Smooth muscle cell (in vitro differentiated cells): ENCODE data around the gene MED12L. TPM values are rescaled to one million over a fixed set of nuclear protein-coding genes. Genes with fewer than 3 reads are reported as not detected.
A peak's percentile ranks its signal among the peaks of the same experiment; 100 is the strongest.

Source experiments
- DNase-seq: peaks from one replicate; lab custom pipeline; 2025; ENCODE audit not compliant: unreplicated experiment; lab: John Stamatoyannopoulos, UW
- H2AFZ ChIP-seq: fragments of 200-600 bp; sonication (generic); 2 replicates; pipeline ENCODE4 v1.6.0; 2016; ENCODE audit warnings: antibody characterized with exemption, low read depth, mild to moderate bottlenecking
- H3F3A ChIP-seq: fragments of 200-600 bp; sonication (generic); 2 replicates; pipeline ENCODE4 v1.6.0; 2017; ENCODE audit warnings: antibody characterized with exemption, low read depth
- H3K27ac ChIP-seq: fragments of 200-600 bp; sonication (generic); 2 replicates; pipeline ENCODE4 v1.5.1; 2016; ENCODE audit warnings: low read depth, mild to moderate bottlenecking
- H3K27me3 ChIP-seq: fragments of 200-600 bp; sonication (generic); 2 replicates; pipeline ENCODE4 v1.6.1; 2016; ENCODE audit warnings: low read depth, mild to moderate bottlenecking
- H3K36me3 ChIP-seq: fragments of 200-600 bp; sonication (generic); 2 replicates; pipeline ENCODE4 v1.5.1; 2016; ENCODE audit warnings: low read depth
- H3K4me1 ChIP-seq: fragments of 200-600 bp; sonication (generic); 2 replicates; pipeline ENCODE4 v1.5.1; 2016; ENCODE audit warnings: low read depth
- H3K4me2 ChIP-seq: fragments of 200-600 bp; sonication (generic); 2 replicates; pipeline ENCODE4 v1.6.0; 2016; ENCODE audit warnings: mild to moderate bottlenecking
- H3K4me3 ChIP-seq: fragments of 200-600 bp; sonication (generic); 2 replicates; pipeline ENCODE4 v1.5.1; 2016; ENCODE audit warnings: mild to moderate bottlenecking
- H3K79me2 ChIP-seq: fragments of 200-600 bp; sonication (generic); 2 replicates; pipeline ENCODE4 v1.6.0; 2016; ENCODE audit warnings: low read depth, mild to moderate bottlenecking
- H3K9ac ChIP-seq: fragments of 200-600 bp; sonication (generic); 2 replicates; pipeline ENCODE4 v1.6.0; 2016; ENCODE audit warnings: low read depth
- H3K9me3 ChIP-seq: fragments of 200-600 bp; sonication (generic); replicated peaks from 2 replicates; pipeline ENCODE4 v1.5.1; 2016; ENCODE audit warnings: low read depth
- H4K20me1 ChIP-seq: fragments of 200-600 bp; sonication (generic); 2 replicates; pipeline ENCODE4 v1.6.0; 2016; ENCODE audit warnings: low read depth
- CTCF ChIP-seq: fragments of 200-600 bp; sonication (generic); IDR thresholded peaks from 2 replicates; pipeline ENCODE4 v1.5.1; 2017; ENCODE audit warnings: borderline replicate concordance, mild to moderate bottlenecking, antibody characterized with exemption; ENCODE audit not compliant: insufficient read depth, poor library complexity, severe bottlenecking
- WGBS: methylation state at CpG from one replicate; pipeline ENCODE4 v1.1.7; 2016; ENCODE audit warnings: low lambda C conversion rate; 5-methylcytosine and 5-hydroxymethylcytosine counted together
- polyA plus RNA-seq: library from polyadenylated mRNA; unstranded; fragments of >200 nt; fragmentation: Nextera tagmentation; extraction: Ambion mirVana; gene quantifications from 2 replicates; pipeline ENCODE4 v1.2.1, GENCODE V29; 2016
- total RNA-seq: library from RNA; depleted of rRNA; stranded (reverse); fragments of >200 nt; gene quantifications from 2 replicates; pipeline ENCODE4 v1.2.3, GENCODE V29; 2014

Gene MED12L
- total and polyA plus RNA-seq, 2 experiments from 2014 or later: 0.26 to 1.5 TPM

- Histone ChIP-seq H3K4me3 (no peak overlapping the region), H3K9me3 (no peaks in the 10 kb centered on the region), H2AFZ (no peak overlapping the region), H3K79me2 (no peaks in the 10 kb centered on the region), H3K27me3 (no peaks in the 10 kb centered on the region), H3F3A (peaks cover 17% of the 10 kb centered on the region), H3K4me2 (peak overlapping the region; percentile 52), H4K20me1 (no peaks in the 10 kb centered on the region), H3K36me3 (no peaks in the 10 kb centered on the region), H3K4me1 (no peaks in the 10 kb centered on the region), H3K27ac (peak overlapping the region; percentile 22), H3K9ac (no peak overlapping the region)
- WGBS: 40% methylated on average over 9 of the region's 9 CpGs
- no peak for TF ChIP-seq CTCF
- peak; percentile 4 for DNase-seq
Measured at GRCh38 chr3:151410891-151411559, 325.6 kb downstream of the MED12L start.

GRCh38 chr3:151412989-151413388 lies 327.5 kb downstream of the MED12L start:
- Histone ChIP-seq H3K9ac (no peak overlapping the region), H3F3A (peaks cover 17% of the 10 kb centered on the region), H3K36me3 (no peaks in the 10 kb centered on the region), H3K9me3 (no peaks in the 10 kb centered on the region), H3K4me1 (no peaks in the 10 kb centered on the region), H4K20me1 (no peaks in the 10 kb centered on the region), H3K4me3 (no peak overlapping the region), H3K4me2 (no peak overlapping the region), H3K27ac (no peak overlapping the region), H2AFZ (no peak overlapping the region), H3K27me3 (no peaks in the 10 kb centered on the region), H3K79me2 (no peaks in the 10 kb centered on the region)
- WGBS: 93% methylated on average over 5 of the region's 5 CpGs
- DNase-seq: no peak
- TF ChIP-seq CTCF: no peak

- no peak for DNase-seq
- 10% methylated on average over 1 of the region's 1 CpG for WGBS
- H3K27me3 ChIP-seq: no peaks in the 10 kb centered on the region
Measured at GRCh38 chr3:151415289-151415688, 329.8 kb downstream of the MED12L start.

More at GRCh38 chr3:151415289-151415688, 329.8 kb downstream of the MED12L start:
- Histone ChIP-seq H3K9me3 (no peaks in the 10 kb centered on the region), H3K4me1 (no peaks in the 10 kb centered on the region), H3K4me3 (no peak overlapping the region), H3K79me2 (no peaks in the 10 kb centered on the region), H3K27ac (no peak overlapping the region), H3K36me3 (no peaks in the 10 kb centered on the region), H4K20me1 (no peaks in the 10 kb centered on the region), H2AFZ (no peak overlapping the region), H3K9ac (no peak overlapping the region), H3K4me2 (no peak overlapping the region), H3F3A (peaks cover 17% of the 10 kb centered on the region)
- no peak for TF ChIP-seq CTCF
